IMR-90 (cell line): ENCODE data around the gene TRAPPC8. TPM values are rescaled to one million over a fixed set of nuclear protein-coding genes. Genes with fewer than 3 reads are reported as not detected.

ENCODE experiments used
- ATAC-seq: fragments of 200-7000 bp; cut with Tn5 transposase; 2 replicates; pipeline ENCODE4 v1.9.1; 2020; ENCODE audit warnings: low read depth, mild to moderate bottlenecking, moderate library complexity
- BruUV-seq: library from RNA; stranded (reverse); fragments of 400-500 nt; replicated peaks from 2 replicates; lab custom pipeline; 2021; lab: Mats Ljungman, UMichigan
- CTCF ChIA-PET: fragments of 300-600 bp; formaldehyde crosslinking; extraction: SDS; loops from one replicate; lab custom pipeline; 2021; ENCODE audit warnings: antibody characterized with exemption; lab: Yijun Ruan, JAX
- POLR2A ChIA-PET: fragments of 300-600 bp; sonication (Branson Sonifier 250); formaldehyde crosslinking; loops from one replicate; lab custom pipeline; 2022; ENCODE audit warnings: antibody characterized with exemption; ENCODE audit not compliant: unreplicated experiment; lab: Charles Lee
- DNase-seq: peaks from one replicate; pipeline ENCODE4 v3.0.0; 2013
- H2AFZ ChIP-seq: replicated peaks from 2 replicates; pipeline ENCODE3; 2013; ENCODE audit warnings: low read length, mild to moderate bottlenecking; ENCODE audit not compliant: poor library complexity
- H2AK5ac ChIP-seq: 2 replicates; pipeline ENCODE4 v1.6.1; 2013; ENCODE audit warnings: low read depth, low read length, inconsistent platforms
- H2AK9ac ChIP-seq: replicated peaks from 2 replicates; pipeline ENCODE3; 2013; ENCODE audit warnings: mild to moderate bottlenecking, low read depth, low read length, moderate library complexity; ENCODE audit not compliant: poor library complexity
- H2BK120ac ChIP-seq: 2 replicates; pipeline ENCODE4 v1.6.1; 2013; ENCODE audit warnings: low read depth, low read length, inconsistent platforms
- H2BK15ac ChIP-seq: 3 replicates; pipeline ENCODE4 v1.6.1; 2013; ENCODE audit warnings: low read depth, low read length, inconsistent platforms
- H2BK20ac ChIP-seq: 2 replicates; pipeline ENCODE4 v1.6.1; 2013; ENCODE audit warnings: low read depth, mild to moderate bottlenecking, inconsistent platforms, low read length, moderate library complexity
- H2BK5ac ChIP-seq: 2 replicates; pipeline ENCODE4 v1.6.1; 2013; ENCODE audit warnings: mild to moderate bottlenecking, low read depth, low read length, inconsistent platforms; ENCODE audit not compliant: poor library complexity, severe bottlenecking
- H3K14ac ChIP-seq: replicated peaks from 2 replicates; pipeline ENCODE4 v1.6.1; 2013; ENCODE audit warnings: low read depth, low read length, inconsistent platforms
- H3K18ac ChIP-seq: 2 replicates; pipeline ENCODE4 v1.6.1; 2013; ENCODE audit warnings: low read depth, low read length, control low read depth
- H3K23ac ChIP-seq: 2 replicates; pipeline ENCODE4 v1.6.1; 2013; ENCODE audit warnings: low read depth, low read length, inconsistent platforms
- H3K27ac ChIP-seq: 2 replicates; pipeline ENCODE4 v1.5.1; 2013; ENCODE audit warnings: mild to moderate bottlenecking, control low read depth, low read length; ENCODE audit not compliant: insufficient read depth
- H3K27me3 ChIP-seq: 2 replicates; pipeline ENCODE4 v1.6.1; 2013; ENCODE audit warnings: low read length; ENCODE audit not compliant: control insufficient read depth, insufficient read depth
- H3K36me3 ChIP-seq: 2 replicates; pipeline ENCODE4 v1.6.1; 2013; ENCODE audit warnings: low read length, mixed read lengths; ENCODE audit not compliant: control insufficient read depth, insufficient read depth
- H3K4ac ChIP-seq: 2 replicates; pipeline ENCODE4 v1.6.1; 2013; ENCODE audit warnings: low read depth, low read length, inconsistent platforms
- H3K4me1 ChIP-seq: 2 replicates; pipeline ENCODE4 v1.6.1; 2013; ENCODE audit warnings: low read length, mixed read lengths; ENCODE audit not compliant: control insufficient read depth, insufficient read depth
- H3K4me2 ChIP-seq: 2 replicates; pipeline ENCODE4 v1.6.1; 2013; ENCODE audit warnings: low read depth, mild to moderate bottlenecking, control low read depth, low read length, moderate library complexity
- H3K4me3 ChIP-seq: 2 replicates; pipeline ENCODE4 v1.5.1; 2013; ENCODE audit warnings: low read depth, mild to moderate bottlenecking, control low read depth, low read length, moderate library complexity; ENCODE audit not compliant: insufficient read depth
- H3K56ac ChIP-seq: 2 replicates; pipeline ENCODE4 v1.6.1; 2013; ENCODE audit warnings: low read length, inconsistent platforms; ENCODE audit not compliant: insufficient read depth; ENCODE audit errors: extremely low read depth
- H3K79me1 ChIP-seq, 2 experiments: 2 replicates each; pipeline ENCODE4 v1.6.1; 2013; ENCODE audit warnings: low read length in 2 of 2, inconsistent platforms in 1 of 2, low read depth in 1 of 2
- H3K9ac ChIP-seq: 2 replicates; pipeline ENCODE4 v1.6.1; 2013; ENCODE audit warnings: low read depth, low read length, control low read depth
- H3K9me1 ChIP-seq: 2 replicates; pipeline ENCODE4 v1.6.1; 2013; ENCODE audit warnings: low read length, inconsistent platforms; ENCODE audit not compliant: insufficient read depth
- H3K9me3 ChIP-seq: 2 replicates; pipeline ENCODE4 v1.6.1; 2013; ENCODE audit warnings: low read length; ENCODE audit not compliant: control insufficient read depth, insufficient read depth
- H4K20me1 ChIP-seq: 2 replicates; pipeline ENCODE4 v1.6.1; 2013; ENCODE audit warnings: low read length, inconsistent platforms; ENCODE audit not compliant: insufficient read depth
- H4K5ac ChIP-seq: 2 replicates; pipeline ENCODE4 v1.6.1; 2013; ENCODE audit warnings: mild to moderate bottlenecking, low read depth, low read length, control low read depth
- H4K8ac ChIP-seq, 2 experiments: 2 replicates each; pipeline ENCODE4 v1.6.1; 2013; ENCODE audit warnings: low read depth in 2 of 2, low read length in 2 of 2, control low read depth in 1 of 2, inconsistent platforms in 1 of 2
- H4K91ac ChIP-seq: 2 replicates; pipeline ENCODE4 v1.6.1; 2013; ENCODE audit warnings: low read depth, low read length, inconsistent platforms; ENCODE audit not compliant: insufficient read depth
- CEBPB ChIP-seq: IDR thresholded peaks from 2 replicates; pipeline ENCODE4 v1.6.1; 2012; ENCODE audit warnings: low read depth, low read length, improper control_type of control experiment
- NFE2L2 ChIP-seq: fragments of 150-350 bp; IDR thresholded peaks from 2 replicates; pipeline ENCODE4 v1.6.1; 2016; ENCODE audit warnings: low read depth, mild to moderate bottlenecking, low read length
- SMC3 ChIP-seq: fragments of 150-350 bp; IDR thresholded peaks from 2 replicates; pipeline ENCODE4 v1.6.1; 2016; ENCODE audit warnings: low read depth, mild to moderate bottlenecking, antibody characterized with exemption, low read length, moderate library complexity
- USF2 ChIP-seq: fragments of 150-350 bp; IDR thresholded peaks from 2 replicates; pipeline ENCODE4 v1.6.1; 2017; ENCODE audit warnings: mild to moderate bottlenecking, antibody characterized with exemption, low read length, low read depth
- WGBS, 2 experiments: methylation state at CpG; one replicate each; pipeline versions ENCODE4 v1.1.5 to v1.1.7; 2013; ENCODE audit warnings: missing lambda C conversion rate in 2 of 2; ENCODE audit not compliant: insufficient read length in 1 of 2; ENCODE audit errors: extremely low coverage in 2 of 2; 5-methylcytosine and 5-hydroxymethylcytosine counted together
- dilution Hi-C: fragments of 300-500 bp; cut with HindIII; formaldehyde crosslinking; loops from one replicate; pipeline ENCODE4 v1.14.3; 2018; ENCODE audit warnings: low sequenced_read_pairs; ENCODE audit not compliant: unreplicated experiment
- in situ Hi-C: fragments of 300-500 bp; cut with MboI; formaldehyde crosslinking; loops from 3 replicates; pipeline ENCODE4 v1.14.3; 2019; ENCODE audit warnings: low sequenced_read_pairs, inconsistent platforms, mixed read lengths
- intact Hi-C: fragments of 100-400 bp; cut with micrococcal nuclease; formaldehyde crosslinking; loops from 2 replicates; pipeline ENCODE4 v1.10.0; 2022
- polyA plus RNA-seq, 3 experiments: library from polyadenylated mRNA; depleted of rRNA; stranded (reverse); fragments of >200 nt; gene quantifications; 2 replicates each; pipeline ENCODE4 v1.2.3, GENCODE V29; 2012; ENCODE audit warnings: low replicate concordance in 1 of 3
- total RNA-seq: library from RNA; depleted of rRNA; stranded (reverse); fragments of >200 nt; gene quantifications from 2 replicates; pipeline ENCODE4 v1.2.3, GENCODE V29; 2012

TRAPPC8 gene
- total and polyA plus RNA-seq, 2 of the 4 experiments (the other 2 are of a cell fraction): 21.8 to 54.3 TPM

GRCh38 chr18:31821545-31822171, 121.3 kb downstream of the TRAPPC8 start:
- Histone ChIP-seq H3K4me1 (no peaks in the 10 kb centered on the region), H3K9ac (no peak overlapping the region), H3K14ac (no peak overlapping the region), H3K4me2 (no peak overlapping the region), H3K79me1 (no peaks in the 10 kb centered on the region), H4K91ac (no peak overlapping the region), H3K23ac (no peak overlapping the region), H2BK5ac (no peak overlapping the region), H2AK5ac (no peak overlapping the region), H3K56ac (no peak overlapping the region), H2AK9ac (no peak overlapping the region), H4K5ac (no peak overlapping the region), H3K4me3 (no peak overlapping the region), H3K36me3 (no peaks in the 10 kb centered on the region), H4K8ac (no peak overlapping the region), H2BK20ac (no peak overlapping the region), H3K4ac (no peak overlapping the region), H2AFZ (peak overlapping the region; percentile 49), H2BK15ac (no peak overlapping the region), H3K27ac (no peak overlapping the region), H2BK120ac (no peak overlapping the region), H3K9me1 (no peaks in the 10 kb centered on the region), H4K20me1 (no peaks in the 10 kb centered on the region), H3K18ac (no peak overlapping the region), H3K27me3 (no peaks in the 10 kb centered on the region), H3K9me3 (no peaks in the 10 kb centered on the region)
- no peak for ATAC-seq
- WGBS, 2 experiments: 100% methylated on average over 1 of the region's 8 CpGs; no CpG with 5 or more reads in 1 of the 2 experiments
- DNase-seq: no peak
- dilution Hi-C loops: no loop called here
- BruUV-seq: no TSS peak
- ChIA-PET CTCF (interaction anchor here (0.8 kb wide), 1 partner anchor 165 kb away, joined by 4 read pairs; no protein-coding TSS in a partner anchor), POLR2A (no interaction called here)
- TF ChIP-seq NFE2L2: no peak
- no peak for TF ChIP-seq CEBPB
- no peak for TF ChIP-seq USF2
- no peak for TF ChIP-seq SMC3
- in situ Hi-C loops: loop anchor here (25.0 kb wide), 1 partner anchor 259 kb away; no protein-coding TSS in a partner anchor
- intact Hi-C loops: loop anchor here (5.0 to 10.0 kb wide), 2 partner anchors 156 to 397 kb away; no protein-coding TSS in a partner anchor
